ENCODE data around the gene TMPRSS9.

TMPRSS9 gene

DNA sequence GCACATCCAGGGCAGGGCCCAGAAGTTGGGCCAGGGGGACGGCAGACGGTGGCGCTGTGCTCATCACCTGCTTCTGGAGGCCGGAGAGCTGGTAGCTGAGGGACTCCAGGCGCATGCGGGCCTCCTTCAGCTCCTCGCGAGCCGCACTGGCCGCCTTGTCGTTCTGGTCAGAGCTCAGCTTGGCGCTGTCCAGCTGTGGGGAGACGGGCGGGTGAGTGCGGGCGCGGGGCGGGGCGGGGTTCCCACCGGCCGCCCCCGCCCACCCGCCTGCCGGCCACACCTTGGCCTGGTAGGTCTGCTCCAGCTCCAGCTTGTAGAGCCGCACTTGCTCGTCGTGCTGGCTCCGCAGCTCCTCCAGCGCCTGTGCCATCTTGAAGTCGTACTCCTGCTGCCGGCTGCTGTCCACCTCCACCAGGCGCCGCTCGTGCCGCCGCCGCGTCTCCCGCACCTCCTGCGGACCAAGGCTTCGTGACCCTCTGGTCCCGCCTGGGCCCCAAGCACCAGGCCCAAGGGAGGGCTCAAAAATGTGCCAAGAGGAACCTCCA is 74.7 kb downstream of the TMPRSS9 start:
- in situ Hi-C loops (cut with MboI; ENCODE audit: low pct_unique_long_range_greater_than_20kb, low sequenced_read_pairs, unreplicated experiment) = no loop called here
- TF ChIP-seq, protein P1, sequence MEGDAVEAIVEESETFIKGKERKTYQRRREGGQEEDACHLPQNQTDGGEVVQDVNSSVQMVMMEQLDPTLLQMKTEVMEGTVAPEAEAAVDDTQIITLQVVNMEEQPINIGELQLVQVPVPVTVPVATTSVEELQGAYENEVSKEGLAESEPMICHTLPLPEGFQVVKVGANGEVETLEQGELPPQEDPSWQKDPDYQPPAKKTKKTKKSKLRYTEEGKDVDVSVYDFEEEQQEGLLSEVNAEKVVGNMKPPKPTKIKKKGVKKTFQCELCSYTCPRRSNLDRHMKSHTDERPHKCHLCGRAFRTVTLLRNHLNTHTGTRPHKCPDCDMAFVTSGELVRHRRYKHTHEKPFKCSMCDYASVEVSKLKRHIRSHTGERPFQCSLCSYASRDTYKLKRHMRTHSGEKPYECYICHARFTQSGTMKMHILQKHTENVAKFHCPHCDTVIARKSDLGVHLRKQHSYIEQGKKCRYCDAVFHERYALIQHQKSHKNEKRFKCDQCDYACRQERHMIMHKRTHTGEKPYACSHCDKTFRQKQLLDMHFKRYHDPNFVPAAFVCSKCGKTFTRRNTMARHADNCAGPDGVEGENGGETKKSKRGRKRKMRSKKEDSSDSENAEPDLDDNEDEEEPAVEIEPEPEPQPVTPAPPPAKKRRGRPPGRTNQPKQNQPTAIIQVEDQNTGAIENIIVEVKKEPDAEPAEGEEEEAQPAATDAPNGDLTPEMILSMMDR (IDR thresholded peaks at IDR 0.05; ENCODE audit: extremely low read depth, insufficient read depth, missing control alignments) = no peak
- DNase-seq (ENCODE audit: low spot score) = no peak

DNA sequence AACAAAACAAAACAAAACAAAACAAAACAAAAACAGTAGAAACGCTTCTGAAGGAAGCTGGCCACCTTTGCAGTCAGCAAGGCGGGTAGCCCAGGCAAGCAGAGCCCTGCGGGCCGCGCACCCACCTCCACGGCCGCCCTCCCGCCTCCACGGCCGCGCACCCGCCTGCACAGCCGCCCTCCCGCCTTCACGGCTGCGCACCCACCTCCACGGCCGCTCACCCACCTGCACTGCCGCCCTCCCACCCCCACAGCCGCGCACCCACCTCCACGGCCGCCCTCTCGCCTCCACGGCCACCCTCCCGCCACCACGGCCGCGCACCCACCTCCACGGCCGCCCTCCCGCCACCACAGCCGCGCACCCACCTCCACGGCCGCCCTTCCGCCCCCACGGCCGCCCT is 76.3 kb downstream of the TMPRSS9 start:
- TF ChIP-seq, protein P1 (IDR thresholded peaks at IDR 0.05; ENCODE audit: extremely low read depth, insufficient read depth, missing control alignments) = no peak
- in situ Hi-C loops (cut with MboI; ENCODE audit: low pct_unique_long_range_greater_than_20kb, low sequenced_read_pairs, unreplicated experiment) = no loop called here
- DNase-seq (ENCODE audit: low spot score) = no peak

DNA sequence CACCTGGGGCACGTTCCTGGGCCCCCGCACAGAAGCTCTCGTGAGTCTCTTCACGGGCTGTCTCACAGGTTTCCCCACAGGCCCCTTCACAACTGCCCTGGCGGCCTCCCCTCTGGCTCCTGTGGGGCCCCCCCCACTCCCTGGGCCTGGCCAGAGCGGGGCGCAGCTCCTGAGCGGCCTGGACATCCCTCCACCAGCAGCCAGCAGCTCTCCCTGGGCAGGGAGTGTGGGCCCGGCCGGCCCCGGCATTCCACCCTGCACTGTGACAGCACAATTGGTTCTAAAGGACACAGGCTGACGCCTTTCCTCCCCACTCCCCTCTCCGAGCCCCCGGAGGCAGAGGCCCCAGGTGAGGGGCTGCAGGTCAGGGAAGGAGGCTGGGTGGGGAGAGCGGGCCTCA is 76.9 kb downstream of the TMPRSS9 start:
- in situ Hi-C loops (cut with MboI; ENCODE audit: low pct_unique_long_range_greater_than_20kb, low sequenced_read_pairs, unreplicated experiment) = no loop called here
- DNase-seq (ENCODE audit: low spot score) = no peak
- TF ChIP-seq, protein P1 (IDR thresholded peaks at IDR 0.05; ENCODE audit: extremely low read depth, insufficient read depth, missing control alignments) = no peak

DNA sequence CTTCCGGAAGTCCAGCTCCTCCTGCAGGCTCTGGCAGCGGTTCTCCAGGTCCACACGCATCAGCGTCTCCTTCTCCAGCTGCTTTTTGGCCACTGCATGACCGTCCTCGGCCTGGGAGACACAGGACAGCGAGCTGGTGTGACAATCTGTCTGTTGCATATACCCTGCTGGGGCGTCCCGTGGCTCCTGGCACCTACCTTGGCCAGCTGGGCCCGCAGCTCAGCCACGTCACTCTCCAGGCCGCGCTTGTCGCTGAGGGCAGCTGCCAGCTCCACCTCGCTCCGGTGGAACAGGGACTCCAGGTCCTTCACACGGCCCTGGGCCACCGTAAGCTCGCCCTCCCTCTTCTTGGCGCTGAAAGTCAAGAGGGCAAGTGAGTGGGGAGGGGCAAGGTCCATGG is 78.1 kb downstream of the TMPRSS9 start:
- TF ChIP-seq, protein P1 (IDR thresholded peaks at IDR 0.05; ENCODE audit: extremely low read depth, insufficient read depth, missing control alignments) = no peak
- in situ Hi-C loops (cut with MboI; ENCODE audit: low pct_unique_long_range_greater_than_20kb, low sequenced_read_pairs, unreplicated experiment) = no loop called here
- no peak for DNase-seq (ENCODE audit: low spot score)

DNA sequence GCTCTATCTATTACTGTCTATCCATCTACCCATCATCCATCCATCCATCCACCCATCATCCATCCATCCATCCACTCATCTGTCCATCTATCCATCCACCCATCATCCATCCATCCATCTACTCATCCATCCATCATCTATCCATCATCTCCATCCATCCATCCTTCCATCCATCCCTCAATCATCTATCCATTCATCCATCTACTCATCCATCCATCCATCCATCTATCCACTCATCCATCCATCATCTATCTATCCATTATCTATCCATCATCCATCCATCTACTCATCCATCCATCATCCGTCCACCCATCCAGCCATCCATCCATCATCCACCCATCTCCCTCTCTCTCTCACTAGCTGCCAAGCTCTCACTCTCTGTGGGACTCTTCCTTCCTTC is 80.5 kb downstream of the TMPRSS9 start:
- in situ Hi-C loops (cut with MboI; ENCODE audit: low pct_unique_long_range_greater_than_20kb, low sequenced_read_pairs, unreplicated experiment) = no loop called here
- no peak for DNase-seq (ENCODE audit: low spot score)
- TF ChIP-seq, protein P1 (IDR thresholded peaks at IDR 0.05; ENCODE audit: extremely low read depth, insufficient read depth, missing control alignments) = no peak

DNA sequence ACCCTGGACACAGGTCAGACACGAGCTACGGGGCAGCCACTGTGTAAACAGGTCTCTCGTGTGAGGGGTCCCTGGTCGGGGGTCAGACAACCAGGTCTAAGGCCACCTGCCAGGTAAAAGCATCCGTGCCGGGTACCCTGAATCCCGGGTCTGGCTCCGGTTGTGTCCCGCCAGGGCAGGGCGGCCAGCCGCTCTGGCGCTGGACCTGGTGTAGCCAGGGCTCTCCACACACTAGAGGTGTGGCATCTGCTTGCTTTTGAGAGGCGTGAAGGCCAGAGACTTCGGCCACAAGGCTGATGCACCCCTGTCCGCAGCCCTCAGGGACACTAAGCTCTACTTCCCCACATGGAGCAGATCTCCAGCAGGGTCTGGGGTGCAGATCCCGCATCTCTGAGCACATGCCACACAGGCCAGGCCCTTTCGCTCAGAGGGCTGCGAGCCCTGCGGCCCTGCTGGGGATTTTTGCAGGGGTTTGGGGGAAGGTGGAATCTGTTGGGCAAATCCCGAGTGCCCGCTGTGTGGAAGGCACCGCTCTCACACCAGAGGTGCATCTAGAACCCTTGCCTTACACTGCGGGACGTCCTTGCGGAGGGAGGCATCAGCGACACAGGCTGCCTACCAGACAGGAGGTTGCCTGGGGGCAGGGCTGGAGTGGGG is 81.2 kb downstream of the TMPRSS9 start:
- DNase-seq (ENCODE audit: low spot score) = no peak
- in situ Hi-C loops (cut with MboI; ENCODE audit: low pct_unique_long_range_greater_than_20kb, low sequenced_read_pairs, unreplicated experiment) = no loop called here
- TF ChIP-seq, protein P1 (IDR thresholded peaks at IDR 0.05; ENCODE audit: extremely low read depth, insufficient read depth, missing control alignments) = no peak

All from GM13977 (cell line).